NCI-H748 treated with DMSO at 0.1 percent for 48 hours (cell line): ENCODE measurements around the gene NCSTN.

Experiments
- DNase-seq: peaks from one replicate; lab custom pipeline; 2025; lab: John Stamatoyannopoulos, UW

The NCSTN gene

GRCh38 chr1:160406131-160406968, 63.2 kb downstream of the NCSTN start:
- DNase-seq: no peak

- no peak for DNase-seq
Measured at GRCh38 chr1:160407839-160408801, 64.9 kb downstream of the NCSTN start.
